ENCODE results near the gene SLC13A5. TPM values are rescaled to one million over a fixed set of nuclear protein-coding genes. Genes with fewer than 3 reads are reported as not detected.

Gene SLC13A5
- total and polyA plus RNA-seq, 9 of the 15 experiments (the other 6 are each of a cell fraction or from before 2014, with no cell fraction given) = 0.04 TPM; not detected in 8

GRCh38 chr17:6699997-6700947 is 12.9 kb downstream of the SLC13A5 start (continued):
- no peak for TF ChIP-seq THRB (CRISPR knock-in tag; conservative IDR thresholded peaks at IDR 0.05)
- TF ChIP-seq NCOA6 (IDR thresholded peaks at IDR 0.05) = no peak
- TF ChIP-seq TEAD1 (CRISPR knock-in tag; IDR thresholded peaks at IDR 0.05) = no peak

GRCh38 chr17:6698004-6698403 is 15.2 kb downstream of the SLC13A5 start:
- Histone ChIP-seq H3K9me1 (ENCODE audit: control insufficient read depth, insufficient read depth, low read length) (no peaks in the 10 kb centered on the region), H3K27ac (ENCODE audit: extremely low read depth, low read depth, low read length) (no peak overlapping the region), H3K4me1 (replicated peaks in 1 of 2; ENCODE audit: control insufficient read depth in 2 of 2, insufficient read depth in 2 of 2, low read length in 2 of 2) (peaks cover 0 to 5% of the 10 kb centered on the region in 2 experiments; a peak in 1 of 5 replicates), H4K20me1 (replicated peaks; ENCODE audit: control insufficient read depth, insufficient read depth, low read length) (no peaks in the 10 kb centered on the region), H3K9ac (ENCODE audit: insufficient read depth in 1 of 2, low read depth in 2 of 2, low read length in 2 of 2) (no peak overlapping the region), H3K9me3 (replicated peaks; ENCODE audit: control insufficient read depth, insufficient read depth, low read depth, low read length) (no peaks in the 10 kb centered on the region), H3K4me3 (no peak overlapping the region), H3K36me3 (ENCODE audit: control insufficient read depth, insufficient read depth, low read length) (no peaks in the 10 kb centered on the region), H3K4me2 (ENCODE audit: insufficient read depth, low read length) (no peak overlapping the region), H3K79me2 (ENCODE audit: control insufficient read depth, insufficient read depth, low read length) (no peaks in the 10 kb centered on the region), H3K27me3 (ENCODE audit: control insufficient read depth in 2 of 2, insufficient read depth in 2 of 2, low read length in 2 of 2) (peaks cover 2 to 29% of the 10 kb centered on the region in 2 experiments; a peak in 3 of 5 replicates), H2AFZ (ENCODE audit: low read depth, low read length) (no peak overlapping the region)
- ATAC-seq = no peak
- in situ Hi-C loops (cut with MboI) = no loop called here
- FAIRE-seq = no peak
- CTCF ChIA-PET (ENCODE audit: low intra/inter-chr PET ratio) = no interaction called here
- DNase-seq (ENCODE audit: extremely low read depth in 1 of 4, low spot score in 3 of 4) = no peak
- 5% methylated on average over 4 of the region's 11 CpGs for WGBS (ENCODE audit: insufficient coverage, low coverage, missing lambda C conversion rate)
- POLR2A ChIA-PET = interaction anchor here (1.0 kb wide), 1 partner anchor 42 kb away, joined by 3 read pairs; no protein-coding TSS in a partner anchor
- TF ChIP-seq ZBTB17 (CRISPR knock-in tag; IDR thresholded peaks at IDR 0.05) = no peak
- TF ChIP-seq ZNF436 (CRISPR knock-in tag; IDR thresholded peaks at IDR 0.05) = no peak
- no peak for TF ChIP-seq RAD51 (IDR thresholded peaks at IDR 0.05; ENCODE audit: borderline replicate concordance, low read depth)
- TF ChIP-seq TEAD1 (CRISPR knock-in tag; IDR thresholded peaks at IDR 0.05) = no peak
- no peak for TF ChIP-seq CREB5 (CRISPR knock-in tag; IDR thresholded peaks at IDR 0.05)
- no peak for TF ChIP-seq EZH2 (IDR thresholded peaks at IDR 0.05; ENCODE audit: borderline replicate concordance, low read depth, low read length)
- TF ChIP-seq KDM1A (IDR thresholded peaks at IDR 0.05) = no peak
- no peak for TF ChIP-seq ZFPM2 (CRISPR knock-in tag; IDR thresholded peaks at IDR 0.05)
- no peak for TF ChIP-seq ZNF785 (CRISPR knock-in tag; IDR thresholded peaks at IDR 0.05)
- intact Hi-C loops (cut with micrococcal nuclease) = no loop called here
- BruUV-seq (replicated peaks) = no TSS peak
